Umbilical cord (tissue), 2 donors: ENCODE measurements around the gene TPT1. TPM values are rescaled to one million over a fixed set of nuclear protein-coding genes. Genes with fewer than 3 reads are reported as not detected.
"Not testable (repeated sequence)": the region's sequence is repeated elsewhere in the genome, so short reads cannot be mapped to it uniquely, and the experiment has no call there.

Source experiments
- DNase-seq: peaks from one replicate; pipeline ENCODE4 v3.0.0-alpha.2; 2015; ENCODE audit warnings: low spot score
- total RNA-seq: library from RNA; depleted of rRNA; stranded (reverse); fragments of >200 nt; gene quantifications from one replicate; pipeline ENCODE4 v1.2.3, GENCODE V29; 2014; ENCODE audit warnings: low replicate concordance; ENCODE audit not compliant: insufficient read depth

Gene TPT1
- total RNA-seq, 1 donor from 2014 or later = 6,277 TPM

- DNase-seq = no peak
Measured at GRCh38 chr13:45302507-45302906, 38.5 kb downstream of the TPT1 start.

- DNase-seq = no peak
Measured at GRCh38 chr13:45301263-45301662, 39.7 kb downstream of the TPT1 start.

- DNase-seq = no peak
Measured at GRCh38 chr13:45300190-45300985, 40.6 kb downstream of the TPT1 start.

- DNase-seq = no peak
Measured at GRCh38 chr13:45299194-45299593, 41.8 kb downstream of the TPT1 start.

- not testable (repeated sequence) for DNase-seq
Measured at GRCh38 chr13:45298550-45298949, 42.4 kb downstream of the TPT1 start.

GRCh38 chr13:45298206-45298505, 42.8 kb downstream of the TPT1 start:
- no peak for DNase-seq

GRCh38 chr13:45297456-45298205, 43.4 kb downstream of the TPT1 start:
- DNase-seq = no peak

GRCh38 chr13:45296259-45296658, 44.7 kb downstream of the TPT1 start:
- no peak for DNase-seq

GRCh38 chr13:45295536-45295935, 45.4 kb downstream of the TPT1 start:
- DNase-seq = no peak

GRCh38 chr13:45292176-45292575, 48.8 kb downstream of the TPT1 start:
- DNase-seq = no peak

GRCh38 chr13:45289936-45290563, 50.9 kb downstream of the TPT1 start:
- DNase-seq = no peak

Other genes starting within 250 kb of the TPT1 start
- 26.0 TPM for gene GTF2F2, start 220.7 kb downstream of the TPT1 start, total RNA-seq
- 4.6 TPM for gene KCTD4, start 140.1 kb downstream of the TPT1 start, total RNA-seq
- 11.3 TPM for gene SLC25A30, start 77.2 kb upstream of the TPT1 start, total RNA-seq
- gene COG3, start 123.8 kb upstream of the TPT1 start, total RNA-seq = 40.4 TPM